ENCODE results near the gene HOXA3.

HOXA3 gene

GRCh38 chr7:27185854-27186667 is 33.7 kb upstream of the HOXA3 start:
- peak; percentile 46 for DNase-seq (ENCODE audit: low read depth)

GRCh38 chr7:27185013-27185853 is 32.9 kb upstream of the HOXA3 start, which contains the start of gene HOXA11:
HOXA11 (minus strand) TSS chr7:27185232; CDS start chr7:27185144, 88 bp downstream.
- TF ChIP-seq MYC (IDR thresholded peaks at IDR 0.05; ENCODE audit: low read depth, low read length) (peak; percentile 63; the same call in 1 of the 2 replicates), CTCF (IDR thresholded peaks at IDR 0.05; ENCODE audit: low read depth, low read length) (no peak), POLR2A (IDR thresholded peaks at IDR 0.05; ENCODE audit: extremely low read depth, insufficient read length) (peak; percentile 75), MAX (IDR thresholded peaks at IDR 0.05; ENCODE audit: low read depth, low read length) (peak; percentile 87)
- peak within 1 kb of the TSS; percentile 77 for H3K4me3 ChIP-seq (ENCODE audit: low read depth, low read length)
- peak; percentile 94 for DNase-seq (ENCODE audit: low read depth)

More at GRCh38 chr7:27185854-27186667, 33.7 kb upstream of the HOXA3 start:
- H3K4me3 ChIP-seq (ENCODE audit: low read depth, low read length): peak overlapping the region; percentile 77
- TF ChIP-seq POLR2A (IDR thresholded peaks at IDR 0.05; ENCODE audit: extremely low read depth, insufficient read length): no peak
- no peak for TF ChIP-seq MYC (IDR thresholded peaks at IDR 0.05; ENCODE audit: low read depth, low read length)
- TF ChIP-seq MAX (IDR thresholded peaks at IDR 0.05; ENCODE audit: low read depth, low read length): no peak
- no peak for TF ChIP-seq CTCF (IDR thresholded peaks at IDR 0.05; ENCODE audit: low read depth, low read length)

- peak; percentile 82 for DNase-seq (ENCODE audit: low read depth)
- TF ChIP-seq POLR2A (IDR thresholded peaks at IDR 0.05; ENCODE audit: extremely low read depth, insufficient read length) (peak; percentile 46), MAX (IDR thresholded peaks at IDR 0.05; ENCODE audit: low read depth, low read length) (peak; percentile 48; the same call in 1 of the 2 replicates), MYC (IDR thresholded peaks at IDR 0.05; ENCODE audit: low read depth, low read length) (peak; percentile 62; the same call in 1 of the 2 replicates), CTCF (IDR thresholded peaks at IDR 0.05; ENCODE audit: low read depth, low read length) (no peak)
Measured at GRCh38 chr7:27184337-27185012, 32.1 kb upstream of the HOXA3 start.

GRCh38 chr7:27183682-27184336 is 31.4 kb upstream of the HOXA3 start:
- TF ChIP-seq CTCF (IDR thresholded peaks at IDR 0.05; ENCODE audit: low read depth, low read length) (peak; percentile 16), POLR2A (IDR thresholded peaks at IDR 0.05; ENCODE audit: extremely low read depth, insufficient read length) (no peak), MAX (IDR thresholded peaks at IDR 0.05; ENCODE audit: low read depth, low read length) (peak; percentile 78), MYC (IDR thresholded peaks at IDR 0.05; ENCODE audit: low read depth, low read length) (peak; percentile 68)
- peak overlapping the region; percentile 74 for H3K4me3 ChIP-seq (ENCODE audit: low read depth, low read length)
- peak; percentile 78 for DNase-seq (ENCODE audit: low read depth)

More at GRCh38 chr7:27184337-27185012, 32.1 kb upstream of the HOXA3 start:
- peak overlapping the region; percentile 77 for H3K4me3 ChIP-seq (ENCODE audit: low read depth, low read length)

All from NB4 (cell line).